Large intestine (tissue), 3 donors: ENCODE measurements around the gene ZNF415. TPM values are rescaled to one million over a fixed set of nuclear protein-coding genes. Genes with fewer than 3 reads are reported as not detected.

Experiments used
- DNase-seq, 2 donors: peaks; one replicate each; pipeline versions ENCODE4 v3.0.0 to v3.0.0-alpha.2; 2013
- H3K27ac ChIP-seq: one replicate; pipeline ENCODE4 v1.5.1; 2013; ENCODE audit warnings: low read length
- H3K27me3 ChIP-seq: 2 replicates; pipeline ENCODE4 v1.6.1; 2013; ENCODE audit warnings: low read length; ENCODE audit not compliant: control insufficient read depth, insufficient read depth
- H3K36me3 ChIP-seq: 2 replicates; pipeline ENCODE4 v1.6.1; 2013; ENCODE audit warnings: low read length; ENCODE audit not compliant: control insufficient read depth, insufficient read depth
- H3K4me1 ChIP-seq: one replicate; pipeline ENCODE4 v1.6.1; 2013; ENCODE audit warnings: low read length; ENCODE audit not compliant: control insufficient read depth, insufficient read depth
- H3K4me3 ChIP-seq: one replicate; pipeline ENCODE4 v1.5.1; 2013; ENCODE audit warnings: low read length
- H3K9me3 ChIP-seq: one replicate; pipeline ENCODE4 v1.6.1; 2013; ENCODE audit warnings: mild to moderate bottlenecking, low read depth, low read length, moderate library complexity; ENCODE audit not compliant: control insufficient read depth
- WGBS: methylation state at CpG from one replicate; pipeline ENCODE4 v1.1.5; 2013; ENCODE audit warnings: low lambda C conversion rate; ENCODE audit not compliant: insufficient coverage; 5-methylcytosine and 5-hydroxymethylcytosine counted together
- polyA plus RNA-seq: library from polyadenylated mRNA; unstranded; fragments of 120-200 nt; gene quantifications from one replicate; pipeline ENCODE4 v1.2.1, GENCODE V29; 2013

ZNF415 gene
- polyA plus RNA-seq, 1 donor: 38.0 TPM

- peaks cover 5% of the 10 kb centered on the region for H3K4me1 ChIP-seq
- H3K9me3 ChIP-seq: peaks cover 34% of the 10 kb centered on the region
- peak overlapping the region; percentile 39 for H3K4me3 ChIP-seq
- no CpG with 5 or more reads among the region's 59 CpGs for WGBS
- peaks cover 7% of the 10 kb centered on the region for H3K27me3 ChIP-seq
- no peak overlapping the region for H3K27ac ChIP-seq
- H3K36me3 ChIP-seq: no peaks in the 10 kb centered on the region
- peak; percentile 51 to 80 for DNase-seq
Measured at GRCh38 chr19:53057904-53058580, 74.7 kb downstream of the ZNF415 start.

Other genes with a start within 250 kb of the ZNF415 start
- 36.7 TPM for gene ZNF320, start 235.3 kb downstream of the ZNF415 start, polyA plus RNA-seq
- gene ZNF888, start 209.5 kb downstream of the ZNF415 start, polyA plus RNA-seq: 9.3 TPM
- 14.5 TPM for gene ZNF816, start 170.0 kb downstream of the ZNF415 start, polyA plus RNA-seq
- 0.03 TPM for gene ERVV-1, start 119.0 kb downstream of the ZNF415 start, polyA plus RNA-seq
- not detected for gene ERVV-2, start 88.2 kb downstream of the ZNF415 start, polyA plus RNA-seq
- 115 TPM for gene ZNF160, start 29.5 kb downstream of the ZNF415 start, polyA plus RNA-seq
- gene ZNF347, start 26.1 kb upstream of the ZNF415 start, polyA plus RNA-seq: 14.8 TPM
- 6.3 TPM for gene ZNF665, start 60.4 kb upstream of the ZNF415 start, polyA plus RNA-seq
- gene ZNF677, start 122.0 kb upstream of the ZNF415 start, polyA plus RNA-seq: 27.8 TPM
- gene VN1R2, start 125.4 kb upstream of the ZNF415 start, polyA plus RNA-seq: 0.03 TPM
- not detected for gene VN1R4, start 134.8 kb upstream of the ZNF415 start, polyA plus RNA-seq
- gene ZNF845, start 200.8 kb upstream of the ZNF415 start, polyA plus RNA-seq: 6.5 TPM
- gene ZNF525, start 232.8 kb upstream of the ZNF415 start, polyA plus RNA-seq: 15.4 TPM